ENCODE results near the gene DYNC2H1. TPM values are rescaled to one million over a fixed set of nuclear protein-coding genes. Genes with fewer than 3 reads are reported as not detected.
A peak's percentile ranks its signal among the peaks of the same experiment; 100 is the strongest.

Gene DYNC2H1
- polyA plus RNA-seq, 10 donors = 9.5 to 18.5 (median 11.4) TPM

GRCh38 chr11:103529181-103529684 is 420.0 kb downstream of the DYNC2H1 start:
- DNase-seq = peak in 1 of 3 donors; percentile 94

Other genes with a start within 250 kb of the DYNC2H1 start
- not detected for gene MMP12, start 234.4 kb upstream of the DYNC2H1 start, polyA plus RNA-seq (ENCODE audit: insufficient read length in 10 of 10)
- gene MMP13, start 153.7 kb upstream of the DYNC2H1 start, polyA plus RNA-seq (ENCODE audit: insufficient read length in 10 of 10) = under 1 TPM in 3 of 10 donors, not detected in 7; 0.08 to 0.11 (median 0.10) TPM
- gene DCUN1D5, start 17.3 kb upstream of the DYNC2H1 start, polyA plus RNA-seq (ENCODE audit: insufficient read length in 10 of 10) = 10 to 100 TPM; 30.0 to 40.3 (median 35.1) TPM

Measured in muscle of back (tissue), 11 donors.